CD4-positive, alpha-beta T cell treated with Interleukin-6 for 4 hours (primary cell): Measurements from ENCODE around the gene MYO7A.

Experiments used
- DNase-seq: peaks from one replicate; pipeline ENCODE4 v3.0.0-alpha.2; 2020; ENCODE audit warnings: mixed read lengths

The MYO7A gene

GRCh38 chr11:77148963-77149715 is 21.1 kb downstream of the MYO7A start:
- no peak for DNase-seq

GRCh38 chr11:77149716-77150392 is 21.8 kb downstream of the MYO7A start:
- no peak for DNase-seq

GRCh38 chr11:77150836-77151235 is 22.8 kb downstream of the MYO7A start:
- no peak for DNase-seq

- peak; percentile 42 for DNase-seq
Measured at GRCh38 chr11:77151804-77152509, 23.9 kb downstream of the MYO7A start.

GRCh38 chr11:77152846-77153245 is 24.8 kb downstream of the MYO7A start:
- no peak for DNase-seq

- DNase-seq, result no peak
Measured at GRCh38 chr11:77153276-77154185, 25.5 kb downstream of the MYO7A start.

GRCh38 chr11:77154381-77155081 is 26.5 kb downstream of the MYO7A start:
- DNase-seq, result no peak

- no peak for DNase-seq
Measured at GRCh38 chr11:77155082-77155475, 27.0 kb downstream of the MYO7A start.

GRCh38 chr11:77155556-77156130 is 27.6 kb downstream of the MYO7A start:
- no peak for DNase-seq

GRCh38 chr11:77156396-77157195 is 28.6 kb downstream of the MYO7A start:
- DNase-seq, result no peak

GRCh38 chr11:77158041-77158695 is 30.1 kb downstream of the MYO7A start:
- no peak for DNase-seq

GRCh38 chr11:77159219-77159936 is 31.3 kb downstream of the MYO7A start:
- no peak for DNase-seq

- no peak for DNase-seq
Measured at GRCh38 chr11:77159937-77160495, 32.0 kb downstream of the MYO7A start.

- DNase-seq, result no peak
Measured at GRCh38 chr11:77163271-77163670, 35.2 kb downstream of the MYO7A start.

- DNase-seq, result no peak
Measured at GRCh38 chr11:77165066-77165465, 37.0 kb downstream of the MYO7A start.

GRCh38 chr11:77166021-77166420 is 38.0 kb downstream of the MYO7A start:
- DNase-seq, result no peak

GRCh38 chr11:77167111-77167626 is 39.1 kb downstream of the MYO7A start:
- no peak for DNase-seq

- no peak for DNase-seq
Measured at GRCh38 chr11:77167791-77168190, 39.7 kb downstream of the MYO7A start.

- no peak for DNase-seq
Measured at GRCh38 chr11:77170107-77170506, 42.1 kb downstream of the MYO7A start.
